22Rv1 (cell line): ENCODE data around the gene SYCN.

Source experiments
- CTCF ChIP-seq: fragments of 450-650 bp; IDR thresholded peaks from 2 replicates; pipeline ENCODE4 v1.5.1; 2017; ENCODE audit warnings: mild to moderate bottlenecking
- ZFX ChIP-seq: fragments of 450-650 bp; IDR thresholded peaks from 2 replicates; pipeline ENCODE4 v1.6.1; 2017; ENCODE audit warnings: antibody characterized with exemption, borderline replicate concordance

GRCh38 chr19:39183104-39183503 is 21.0 kb downstream of the SYCN start:
- TF ChIP-seq CTCF (no peak), ZFX (no peak)
